CD14-positive monocyte (primary cell): ENCODE results near the gene ATXN1. TPM values are rescaled to one million over a fixed set of nuclear protein-coding genes. Genes with fewer than 3 reads are reported as not detected.
"Not testable (repeated sequence)": the region's sequence is repeated elsewhere in the genome, so short reads cannot be mapped to it uniquely, and the experiment has no call there.

Source experiments
- DNase-seq, 3 donors: peaks; one replicate each; pipeline ENCODE4 v3.0.0-alpha.2; 2011 to 2022
- H2AFZ ChIP-seq: 2 replicates; pipeline ENCODE4 v1.6.0; 2012; ENCODE audit warnings: mild to moderate bottlenecking, low read depth, low read length, inconsistent platforms; ENCODE audit not compliant: insufficient read depth, poor library complexity, severe bottlenecking
- H3K27ac ChIP-seq, 2 donors: 1 replicate in 1 of 2; 2 replicates in 1 of 2; pipeline ENCODE4 v1.5.1; 2012 to 2013; ENCODE audit warnings: low read length in 2 of 2, control low read depth in 1 of 2, inconsistent platforms in 1 of 2, low read depth in 1 of 2, mild to moderate bottlenecking in 1 of 2
- H3K27me3 ChIP-seq, 2 donors: one replicate each; pipeline versions ENCODE4 v1.6.0 to v1.6.1; 2011 to 2013; ENCODE audit warnings: low read length in 2 of 2; ENCODE audit not compliant: control insufficient read depth in 2 of 2, insufficient read depth in 2 of 2
- H3K36me3 ChIP-seq, 2 donors: replicated peaks in 1 of 2; 1 replicate in 1 of 2; 2 replicates in 1 of 2; pipeline versions ENCODE4 v1.5.1 to v1.6.1; 2012 to 2013; ENCODE audit warnings: low read length in 2 of 2, control low read depth in 1 of 2, inconsistent platforms in 1 of 2, mild to moderate bottlenecking in 1 of 2; ENCODE audit not compliant: insufficient read depth in 2 of 2, control insufficient read depth in 1 of 2
- H3K4me1 ChIP-seq, 2 donors: 1 replicate in 1 of 2; 2 replicates in 1 of 2; pipeline versions ENCODE4 v1.5.1 to v1.6.1; 2012 to 2013; ENCODE audit warnings: low read length in 2 of 2, control low read depth in 1 of 2, inconsistent platforms in 1 of 2, mild to moderate bottlenecking in 1 of 2, moderate library complexity in 1 of 2; ENCODE audit not compliant: insufficient read depth in 2 of 2, control insufficient read depth in 1 of 2
- H3K4me2 ChIP-seq: replicated peaks from 2 replicates; pipeline ENCODE3; 2012; ENCODE audit warnings: low read length, moderate library complexity, mild to moderate bottlenecking; ENCODE audit not compliant: poor library complexity, severe bottlenecking; ENCODE audit errors: extremely low read depth
- H3K4me3 ChIP-seq, 3 experiments: fragments of 200-600 bp in 1 of 3; sonication (generic) in 1 of 3; replicated peaks in 1 of 3; 1 replicate in 2 of 3; 2 replicates in 1 of 3; pipeline ENCODE4 v1.5.1; 2011 to 2013; ENCODE audit warnings: low read length in 3 of 3, mild to moderate bottlenecking in 3 of 3, control low read depth in 2 of 3, low read depth in 2 of 3, inconsistent platforms in 1 of 3, moderate library complexity in 1 of 3
- H3K79me2 ChIP-seq: 2 replicates; pipeline ENCODE4 v1.6.0; 2012; ENCODE audit warnings: mild to moderate bottlenecking, control low read depth, inconsistent platforms, low read length, moderate library complexity; ENCODE audit not compliant: insufficient read depth
- H3K9ac ChIP-seq: 2 replicates; pipeline ENCODE4 v1.6.0; 2017; ENCODE audit warnings: low read length, mild to moderate bottlenecking; ENCODE audit not compliant: insufficient read depth, poor library complexity, severe bottlenecking
- H3K9me3 ChIP-seq, 2 donors: replicated peaks in 1 of 2; 1 replicate in 1 of 2; 2 replicates in 1 of 2; pipeline versions ENCODE4 v1.5.1 to v1.6.1; 2012 to 2013; ENCODE audit warnings: low read length in 2 of 2, control low read depth in 1 of 2; ENCODE audit not compliant: control insufficient read depth in 1 of 2, insufficient read depth in 1 of 2
- H4K20me1 ChIP-seq: 2 replicates; pipeline ENCODE4 v1.6.0; 2012; ENCODE audit warnings: mild to moderate bottlenecking, low read length, control low read depth, moderate library complexity; ENCODE audit not compliant: insufficient read depth
- H3K27ac Mint-ChIP-seq, 7 donors: one replicate each; pipeline ENCODE4 v1.8.0; 2020; ENCODE audit warnings: mild to moderate bottlenecking in 7 of 7, mixed read lengths in 7 of 7, moderate library complexity in 6 of 7, inconsistent platforms in 2 of 7
- H3K27me3 Mint-ChIP-seq, 3 donors: one replicate each; pipeline ENCODE4 v1.8.0; 2021 to 2022; ENCODE audit warnings: low read depth in 3 of 3, mild to moderate bottlenecking in 3 of 3, mixed read lengths in 3 of 3, moderate library complexity in 3 of 3, inconsistent platforms in 1 of 3
- H3K36me3 Mint-ChIP-seq, 2 donors: one replicate each; pipeline ENCODE4 v1.8.0; 2020; ENCODE audit warnings: mixed read lengths in 2 of 2, inconsistent platforms in 1 of 2, mild to moderate bottlenecking in 1 of 2
- H3K4me1 Mint-ChIP-seq: one replicate; pipeline ENCODE4 v1.8.0; 2020; ENCODE audit warnings: mild to moderate bottlenecking, mixed read lengths
- H3K4me3 Mint-ChIP-seq, 2 donors: one replicate each; pipeline ENCODE4 v1.8.0; 2020; ENCODE audit warnings: mild to moderate bottlenecking in 2 of 2, mixed read lengths in 2 of 2, moderate library complexity in 1 of 2
- H3K9me3 Mint-ChIP-seq, 7 donors: one replicate each; pipeline ENCODE4 v1.8.0; 2020 to 2022; ENCODE audit warnings: mixed read lengths in 7 of 7, mild to moderate bottlenecking in 6 of 7, moderate library complexity in 6 of 7, inconsistent platforms in 2 of 7
- WGBS: methylation state at CpG from one replicate; pipeline ENCODE4 v1.1.5; 2013; ENCODE audit warnings: missing lambda C conversion rate; ENCODE audit not compliant: insufficient coverage; 5-methylcytosine and 5-hydroxymethylcytosine counted together
- intact Hi-C, 2 donors: fragments of 100-400 bp; cut with micrococcal nuclease; formaldehyde crosslinking; loops; one replicate each; pipeline versions ENCODE4 v1.15.0 to v1.15.1; 2023
- polyA plus RNA-seq, 3 donors: library from polyadenylated mRNA; depleted of rRNA in 1 of 3; unstranded in 2 of 3; stranded (reverse) in 1 of 3; fragments of 300-500 nt in 2 of 3; fragments of >200 nt in 1 of 3; fragmentation: Illumina TruSeq in 2 of 3; gene quantifications; 1 replicate in 2 of 3; 2 replicates in 1 of 3; pipeline ENCODE4 v1.2.3, GENCODE V29; 2012 to 2021

Gene ATXN1
- polyA plus RNA-seq, 3 donors, result 8.8 to 19.1 (median 10.9) TPM

- H3K4me3 ChIP-seq, H3K4me1 Mint-ChIP-seq, H3K9me3 ChIP-seq, H3K27ac Mint-ChIP-seq, H3K27me3 Mint-ChIP-seq, DNase-seq, H4K20me1 ChIP-seq, H3K4me1 ChIP-seq, H3K4me2 ChIP-seq, H3K27ac ChIP-seq, H3K79me2 ChIP-seq, H3K27me3 ChIP-seq, H3K9ac ChIP-seq, intact Hi-C loops, H2AFZ ChIP-seq, H3K9me3 Mint-ChIP-seq, H3K36me3 Mint-ChIP-seq, H3K36me3 ChIP-seq, H3K4me3 Mint-ChIP-seq: not testable (repeated sequence)
- 95% methylated on average over 9 of the region's 12 CpGs for WGBS
Measured at GRCh38 chr6:16262773-16263172, 498.5 kb downstream of the ATXN1 start.

DNA sequence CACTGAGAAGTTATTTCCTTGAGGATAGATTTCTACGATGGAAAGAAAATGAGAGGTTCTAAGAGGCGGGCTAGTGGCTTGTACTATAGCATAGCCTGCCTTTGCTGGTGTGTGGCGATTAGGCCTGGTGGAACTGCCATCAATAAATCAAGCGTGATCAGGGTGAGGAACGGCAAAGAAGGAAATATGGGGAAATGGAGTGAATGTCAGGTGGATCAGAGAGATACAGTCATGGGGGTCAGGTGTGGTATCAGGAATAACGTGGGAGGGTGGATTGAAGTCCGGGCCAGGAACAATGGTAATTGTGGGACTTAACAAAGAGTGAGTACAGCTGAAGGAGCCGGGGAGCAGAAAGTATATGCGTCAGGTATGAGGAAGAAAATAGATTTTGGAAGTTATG, 500.7 kb downstream of the ATXN1 start:
- DNase-seq, H2AFZ ChIP-seq, H3K27me3 Mint-ChIP-seq, H3K9me3 ChIP-seq, H3K4me2 ChIP-seq, H4K20me1 ChIP-seq, H3K9me3 Mint-ChIP-seq, H3K27ac Mint-ChIP-seq, H3K27ac ChIP-seq, H3K36me3 ChIP-seq, H3K36me3 Mint-ChIP-seq, H3K4me3 ChIP-seq, H3K4me1 Mint-ChIP-seq, H3K4me3 Mint-ChIP-seq, H3K9ac ChIP-seq, H3K4me1 ChIP-seq, H3K27me3 ChIP-seq, intact Hi-C loops, H3K79me2 ChIP-seq: not testable (repeated sequence)
- WGBS, result 80% methylated on average over 3 of the region's 9 CpGs

GRCh38 chr6:16259604-16260003, 501.7 kb downstream of the ATXN1 start:
- intact Hi-C loops, H3K4me3 ChIP-seq, H3K27me3 ChIP-seq, H3K9me3 ChIP-seq, H3K27ac Mint-ChIP-seq, H3K27ac ChIP-seq, H3K36me3 Mint-ChIP-seq, H3K4me1 ChIP-seq, H3K27me3 Mint-ChIP-seq, H3K36me3 ChIP-seq, H3K9ac ChIP-seq, H2AFZ ChIP-seq, H4K20me1 ChIP-seq, H3K9me3 Mint-ChIP-seq, DNase-seq, H3K4me1 Mint-ChIP-seq, H3K4me3 Mint-ChIP-seq, H3K79me2 ChIP-seq, H3K4me2 ChIP-seq: not testable (repeated sequence)
- whole genome bisulfite sequencing, result no CpG with 5 or more reads among the region's 3 CpGs
